GM23338 (cell line): ENCODE measurements around the gene TFPT.
"Not testable (repeated sequence)": the region's sequence is repeated elsewhere in the genome, so short reads cannot be mapped to it uniquely, and the experiment has no call there.

Experiments
- EZH2phosphoT487 ChIP-seq: fragments of 200-600 bp; sonication (generic); IDR thresholded peaks from one replicate; pipeline ENCODE4 v1.8.1; 2018; ENCODE audit warnings: antibody characterized with exemption; ENCODE audit not compliant: unreplicated experiment
- REST ChIP-seq: IDR thresholded peaks from one replicate; pipeline ENCODE4 v1.6.1; 2018; ENCODE audit warnings: antibody characterized with exemption; ENCODE audit not compliant: unreplicated experiment

DNA sequence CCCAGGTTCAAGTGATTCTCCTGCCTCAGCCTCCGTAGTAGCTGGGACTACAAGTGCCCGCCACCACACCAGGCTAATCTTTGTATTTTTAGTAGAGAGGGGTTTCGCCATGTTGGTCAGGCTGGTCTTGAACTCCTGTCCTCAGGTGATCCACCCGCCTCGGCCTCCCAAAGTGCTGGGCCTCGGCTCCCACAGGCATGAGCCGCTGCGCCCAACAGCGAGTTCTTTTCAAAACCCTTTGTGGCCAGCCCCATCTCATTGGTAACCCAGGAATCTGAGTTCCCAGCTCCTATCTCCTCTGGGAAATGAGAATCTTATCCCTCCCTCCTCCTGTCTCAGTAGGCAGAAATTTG, 15.6 kb downstream of the TFPT start:
- not testable (repeated sequence) for TF ChIP-seq REST, EZH2phosphoT487
